ENCODE measurements around the gene CITED2. TPM values are rescaled to one million over a fixed set of nuclear protein-coding genes. Genes with fewer than 3 reads are reported as not detected.

The CITED2 gene
- polyA plus RNA-seq, 1 of the 3 experiments (the other 2 are of a cell fraction) = 173 TPM

DNA sequence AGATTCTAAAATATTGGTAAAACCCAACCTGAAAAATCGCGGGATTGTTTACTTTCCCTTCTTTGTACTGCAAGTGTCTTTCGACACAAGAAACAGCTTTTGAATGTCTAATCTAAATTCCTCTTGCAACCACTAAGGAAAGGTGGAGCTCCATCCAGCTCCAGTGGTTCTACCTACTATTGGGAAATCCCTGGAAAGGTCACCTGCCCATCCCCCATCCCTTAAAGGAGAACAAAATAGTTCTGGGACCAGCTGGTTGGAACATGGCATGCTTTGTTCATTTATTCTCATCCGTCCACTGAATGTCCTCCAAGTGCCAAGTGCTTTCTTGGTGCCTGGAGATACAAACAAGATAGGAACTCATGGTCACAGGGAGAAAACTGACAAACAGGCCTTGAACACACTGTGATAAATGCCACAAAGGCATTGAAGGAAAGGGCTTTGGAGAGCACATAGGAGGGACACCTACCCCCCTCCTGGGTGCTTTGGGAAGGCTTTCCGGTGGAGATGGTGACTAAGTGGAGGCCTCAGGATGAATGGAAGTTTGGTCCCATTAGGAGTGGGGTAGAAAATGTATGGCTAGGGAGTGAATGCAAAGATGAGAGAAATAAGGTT, 2.3 kb upstream of the CITED2 start:
- TF ChIP-seq RFX5 (IDR thresholded peaks at IDR 0.05; ENCODE audit: low read length) = no peak
- TF ChIP-seq ELF1 (IDR thresholded peaks at IDR 0.05) = no peak
- TF ChIP-seq YY1 (IDR thresholded peaks at IDR 0.05; ENCODE audit: low read depth) = no peak
- Histone ChIP-seq H3K4me2 (peak overlapping the region; percentile 85; the same call in 1 of the 2 replicates), H3K4me3 (ENCODE audit: low read depth in 2 of 2, low read length in 1 of 2) (no peak overlapping the region; a peak in 1 of 4 replicates), H3K36me3 (replicated peaks in 1 of 2; ENCODE audit: control insufficient read depth in 1 of 2, insufficient read depth in 2 of 2, low read length in 1 of 2) (peaks cover 11 to 15% of the 10 kb centered on the region in 2 experiments), H2AFZ (ENCODE audit: low read depth) (no peak overlapping the region), H3K4me1 (ENCODE audit: control insufficient read depth in 1 of 2, insufficient read depth in 2 of 2, low read depth in 1 of 2, low read length in 1 of 2) (peaks cover 9 to 18% of the 10 kb centered on the region in 2 experiments; a peak in 2 of 4 replicates), H3K9ac (no peak overlapping the region), H3K27me3 (ENCODE audit: insufficient read depth) (no peaks in the 10 kb centered on the region), H3K9me2 (no peaks in the 10 kb centered on the region), H3F3A (replicated peaks; ENCODE audit: insufficient read depth) (peaks cover 12% of the 10 kb centered on the region), H3K9me3 (no peaks in the 10 kb centered on the region), H3K27ac (ENCODE audit: low read depth in 2 of 2, low read length in 1 of 2) (peak overlapping the region; percentile 82 to 91; a peak in 3 of 4 replicates), H3K79me2 (ENCODE audit: insufficient read depth) (peaks cover 27% of the 10 kb centered on the region), H4K20me1 (ENCODE audit: insufficient read depth) (peaks cover 25% of the 10 kb centered on the region)
- 89% methylated on average over 5 of the region's 5 CpGs for WGBS (ENCODE audit: low lambda C conversion rate)
- ChIA-PET CTCF (interaction anchor here (0.9 kb wide), 1 partner anchor 12 kb away, joined by 3 read pairs; no protein-coding TSS in a partner anchor), POLR2A (no interaction called here)
- no peak for DNase-seq

DNA sequence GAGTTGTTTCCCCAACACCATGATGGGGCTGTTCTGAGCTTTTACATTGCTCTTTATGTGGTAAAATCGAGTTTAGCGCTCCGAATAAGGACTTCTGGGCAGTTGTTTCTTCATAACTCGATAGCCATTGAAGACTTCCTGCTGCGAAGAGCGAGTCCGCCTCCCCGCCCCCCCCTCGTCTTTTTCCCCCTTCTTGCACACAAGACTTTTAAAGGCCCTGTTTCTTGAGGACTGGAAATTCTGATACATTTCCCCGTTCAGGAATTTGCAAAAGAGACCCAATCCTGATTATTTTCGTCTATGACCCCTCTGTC, 1.5 kb upstream of the CITED2 start:
- peaks cover 31% of the 10 kb centered on the region for H4K20me1 ChIP-seq (ENCODE audit: insufficient read depth)
- peak overlapping the region; percentile 72 to 95 for H3K4me3 ChIP-seq (ENCODE audit: low read depth in 2 of 2, low read length in 1 of 2)
- ChIA-PET POLR2A (no interaction called here), CTCF (no interaction called here)
- H3K27ac ChIP-seq (ENCODE audit: low read depth in 2 of 2, low read length in 1 of 2) = peak overlapping the region; percentile 82 to 91; a peak in 3 of 4 replicates
- no peaks in the 10 kb centered on the region for H3K9me3 ChIP-seq
- H2AFZ ChIP-seq (ENCODE audit: low read depth) = peak overlapping the region; percentile 81
- peak overlapping the region; percentile 85 for H3K4me2 ChIP-seq
- H3K9me2 ChIP-seq = no peaks in the 10 kb centered on the region
- H3K4me1 ChIP-seq (ENCODE audit: control insufficient read depth in 1 of 2, insufficient read depth in 2 of 2, low read depth in 1 of 2, low read length in 1 of 2) = peaks cover 9 to 18% of the 10 kb centered on the region in 2 experiments; a peak in 2 of 4 replicates
- no peak for DNase-seq
- peaks cover 18 to 21% of the 10 kb centered on the region in 2 experiments for H3K36me3 ChIP-seq (replicated peaks in 1 of 2; ENCODE audit: control insufficient read depth in 1 of 2, insufficient read depth in 2 of 2, low read length in 1 of 2)
- 9% methylated on average over 11 of the region's 11 CpGs for WGBS (ENCODE audit: low lambda C conversion rate)
- peaks cover 19% of the 10 kb centered on the region for H3F3A ChIP-seq (replicated peaks; ENCODE audit: insufficient read depth)
- H3K79me2 ChIP-seq (ENCODE audit: insufficient read depth) = peaks cover 35% of the 10 kb centered on the region
- no peaks in the 10 kb centered on the region for H3K27me3 ChIP-seq (ENCODE audit: insufficient read depth)
- peak overlapping the region; percentile 98 for H3K9ac ChIP-seq
- TF ChIP-seq MXI1 (IDR thresholded peaks at IDR 0.05; ENCODE audit: low read depth, low read length) = no peak
- TF ChIP-seq EP300 (IDR thresholded peaks at IDR 0.05; ENCODE audit: borderline replicate concordance in 1 of 2, low read depth in 1 of 2, low read length in 1 of 2) = no peak
- TF ChIP-seq FOXM1 (IDR thresholded peaks at IDR 0.05; ENCODE audit: low read depth) = no peak
- TF ChIP-seq, protein P1, sequence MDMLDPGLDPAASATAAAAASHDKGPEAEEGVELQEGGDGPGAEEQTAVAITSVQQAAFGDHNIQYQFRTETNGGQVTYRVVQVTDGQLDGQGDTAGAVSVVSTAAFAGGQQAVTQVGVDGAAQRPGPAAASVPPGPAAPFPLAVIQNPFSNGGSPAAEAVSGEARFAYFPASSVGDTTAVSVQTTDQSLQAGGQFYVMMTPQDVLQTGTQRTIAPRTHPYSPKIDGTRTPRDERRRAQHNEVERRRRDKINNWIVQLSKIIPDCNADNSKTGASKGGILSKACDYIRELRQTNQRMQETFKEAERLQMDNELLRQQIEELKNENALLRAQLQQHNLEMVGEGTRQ (IDR thresholded peaks at IDR 0.05; ENCODE audit: borderline replicate concordance, low read depth, low read length) = no peak
- TF ChIP-seq, protein P2, sequence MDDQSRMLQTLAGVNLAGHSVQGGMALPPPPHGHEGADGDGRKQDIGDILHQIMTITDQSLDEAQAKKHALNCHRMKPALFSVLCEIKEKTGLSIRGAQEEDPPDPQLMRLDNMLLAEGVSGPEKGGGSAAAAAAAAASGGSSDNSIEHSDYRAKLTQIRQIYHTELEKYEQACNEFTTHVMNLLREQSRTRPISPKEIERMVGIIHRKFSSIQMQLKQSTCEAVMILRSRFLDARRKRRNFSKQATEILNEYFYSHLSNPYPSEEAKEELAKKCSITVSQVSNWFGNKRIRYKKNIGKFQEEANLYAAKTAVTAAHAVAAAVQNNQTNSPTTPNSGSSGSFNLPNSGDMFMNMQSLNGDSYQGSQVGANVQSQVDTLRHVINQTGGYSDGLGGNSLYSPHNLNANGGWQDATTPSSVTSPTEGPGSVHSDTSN (IDR thresholded peaks at IDR 0.05) = no peak
- TF ChIP-seq SIN3A (IDR thresholded peaks at IDR 0.05; ENCODE audit: borderline replicate concordance, low read depth, low read length) = no peak
- TF ChIP-seq SMC3 (IDR thresholded peaks at IDR 0.05; ENCODE audit: low read depth, low read length) = no peak
- no peak for TF ChIP-seq TAF1 (IDR thresholded peaks at IDR 0.05; ENCODE audit: borderline replicate concordance, low read depth, low read length)
- TF ChIP-seq, protein P3, sequence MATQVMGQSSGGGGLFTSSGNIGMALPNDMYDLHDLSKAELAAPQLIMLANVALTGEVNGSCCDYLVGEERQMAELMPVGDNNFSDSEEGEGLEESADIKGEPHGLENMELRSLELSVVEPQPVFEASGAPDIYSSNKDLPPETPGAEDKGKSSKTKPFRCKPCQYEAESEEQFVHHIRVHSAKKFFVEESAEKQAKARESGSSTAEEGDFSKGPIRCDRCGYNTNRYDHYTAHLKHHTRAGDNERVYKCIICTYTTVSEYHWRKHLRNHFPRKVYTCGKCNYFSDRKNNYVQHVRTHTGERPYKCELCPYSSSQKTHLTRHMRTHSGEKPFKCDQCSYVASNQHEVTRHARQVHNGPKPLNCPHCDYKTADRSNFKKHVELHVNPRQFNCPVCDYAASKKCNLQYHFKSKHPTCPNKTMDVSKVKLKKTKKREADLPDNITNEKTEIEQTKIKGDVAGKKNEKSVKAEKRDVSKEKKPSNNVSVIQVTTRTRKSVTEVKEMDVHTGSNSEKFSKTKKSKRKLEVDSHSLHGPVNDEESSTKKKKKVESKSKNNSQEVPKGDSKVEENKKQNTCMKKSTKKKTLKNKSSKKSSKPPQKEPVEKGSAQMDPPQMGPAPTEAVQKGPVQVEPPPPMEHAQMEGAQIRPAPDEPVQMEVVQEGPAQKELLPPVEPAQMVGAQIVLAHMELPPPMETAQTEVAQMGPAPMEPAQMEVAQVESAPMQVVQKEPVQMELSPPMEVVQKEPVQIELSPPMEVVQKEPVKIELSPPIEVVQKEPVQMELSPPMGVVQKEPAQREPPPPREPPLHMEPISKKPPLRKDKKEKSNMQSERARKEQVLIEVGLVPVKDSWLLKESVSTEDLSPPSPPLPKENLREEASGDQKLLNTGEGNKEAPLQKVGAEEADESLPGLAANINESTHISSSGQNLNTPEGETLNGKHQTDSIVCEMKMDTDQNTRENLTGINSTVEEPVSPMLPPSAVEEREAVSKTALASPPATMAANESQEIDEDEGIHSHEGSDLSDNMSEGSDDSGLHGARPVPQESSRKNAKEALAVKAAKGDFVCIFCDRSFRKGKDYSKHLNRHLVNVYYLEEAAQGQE (IDR thresholded peaks at IDR 0.05; ENCODE audit: low read depth, low read length) = no peak
- no peak for TF ChIP-seq EZH2phosphoT487 (IDR thresholded peaks at IDR 0.05; ENCODE audit: borderline replicate concordance, low read depth)
- TF ChIP-seq FOSL2 (IDR thresholded peaks at IDR 0.05; ENCODE audit: borderline replicate concordance, low read depth) = no peak
- TF ChIP-seq, protein P4, sequence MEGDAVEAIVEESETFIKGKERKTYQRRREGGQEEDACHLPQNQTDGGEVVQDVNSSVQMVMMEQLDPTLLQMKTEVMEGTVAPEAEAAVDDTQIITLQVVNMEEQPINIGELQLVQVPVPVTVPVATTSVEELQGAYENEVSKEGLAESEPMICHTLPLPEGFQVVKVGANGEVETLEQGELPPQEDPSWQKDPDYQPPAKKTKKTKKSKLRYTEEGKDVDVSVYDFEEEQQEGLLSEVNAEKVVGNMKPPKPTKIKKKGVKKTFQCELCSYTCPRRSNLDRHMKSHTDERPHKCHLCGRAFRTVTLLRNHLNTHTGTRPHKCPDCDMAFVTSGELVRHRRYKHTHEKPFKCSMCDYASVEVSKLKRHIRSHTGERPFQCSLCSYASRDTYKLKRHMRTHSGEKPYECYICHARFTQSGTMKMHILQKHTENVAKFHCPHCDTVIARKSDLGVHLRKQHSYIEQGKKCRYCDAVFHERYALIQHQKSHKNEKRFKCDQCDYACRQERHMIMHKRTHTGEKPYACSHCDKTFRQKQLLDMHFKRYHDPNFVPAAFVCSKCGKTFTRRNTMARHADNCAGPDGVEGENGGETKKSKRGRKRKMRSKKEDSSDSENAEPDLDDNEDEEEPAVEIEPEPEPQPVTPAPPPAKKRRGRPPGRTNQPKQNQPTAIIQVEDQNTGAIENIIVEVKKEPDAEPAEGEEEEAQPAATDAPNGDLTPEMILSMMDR (IDR thresholded peaks at IDR 0.05) = no peak
- no peak for TF ChIP-seq NFIC (IDR thresholded peaks at IDR 0.05; ENCODE audit: borderline replicate concordance)
- TF ChIP-seq RXRA (IDR thresholded peaks at IDR 0.05; ENCODE audit: borderline replicate concordance, low read depth) = no peak
- TF ChIP-seq MEF2A (IDR thresholded peaks at IDR 0.05; ENCODE audit: borderline replicate concordance, low read depth) = no peak
- no peak for TF ChIP-seq GABPA (IDR thresholded peaks at IDR 0.05; ENCODE audit: low read depth)
- TF ChIP-seq RCOR1 (IDR thresholded peaks at IDR 0.05; ENCODE audit: low read length) = no peak
- no peak for TF ChIP-seq CHD2 (IDR thresholded peaks at IDR 0.05; ENCODE audit: low read length, partially characterized antibody)
